GM18499 (cell line): Measurements from ENCODE around the gene CHFR.
"Not testable (repeated sequence)": the region's sequence is repeated elsewhere in the genome, so short reads cannot be mapped to it uniquely, and the experiment has no call there.

Experiments
- ATAC-seq: cut with Tn5 transposase; IDR thresholded peaks from one replicate; pipeline ENCODE4 v1.9.1; 2021; ENCODE audit warnings: moderate number of reproducible peaks; ENCODE audit not compliant: insufficient read depth, unreplicated experiment

The CHFR gene

GRCh38 chr12:132818562-132818961, 68.8 kb downstream of the CHFR start:
- no peak for ATAC-seq

GRCh38 chr12:132814232-132814631, 73.2 kb downstream of the CHFR start:
- no peak for ATAC-seq

GRCh38 chr12:132813443-132813842, 74.0 kb downstream of the CHFR start:
- ATAC-seq: no peak

GRCh38 chr12:132812631-132813305, 74.6 kb downstream of the CHFR start:
- ATAC-seq: no peak

- not testable (repeated sequence) for ATAC-seq
Measured at GRCh38 chr12:132809391-132809790, 78.0 kb downstream of the CHFR start.

GRCh38 chr12:132807295-132808092, 79.9 kb downstream of the CHFR start:
- no peak for ATAC-seq

GRCh38 chr12:132806857-132807256, 80.5 kb downstream of the CHFR start:
- ATAC-seq: no peak

GRCh38 chr12:132804426-132804861, 83.0 kb downstream of the CHFR start:
- ATAC-seq: no peak

- ATAC-seq: no peak
Measured at GRCh38 chr12:132803888-132804287, 83.5 kb downstream of the CHFR start.

GRCh38 chr12:132803125-132803524, 84.3 kb downstream of the CHFR start:
- ATAC-seq: no peak

GRCh38 chr12:132801741-132802140, 85.7 kb downstream of the CHFR start:
- ATAC-seq: no peak

GRCh38 chr12:132798836-132799235, 88.6 kb downstream of the CHFR start:
- no peak for ATAC-seq

- no peak for ATAC-seq
Measured at GRCh38 chr12:132797820-132798570, 89.4 kb downstream of the CHFR start.

- no peak for ATAC-seq
Measured at GRCh38 chr12:132795847-132796246, 91.6 kb downstream of the CHFR start.

GRCh38 chr12:132791940-132792339, 95.5 kb downstream of the CHFR start:
- ATAC-seq: not testable (repeated sequence)

- ATAC-seq: no peak
Measured at GRCh38 chr12:132789099-132789471, 98.3 kb downstream of the CHFR start.

- no peak for ATAC-seq
Measured at GRCh38 chr12:132788375-132789098, 98.9 kb downstream of the CHFR start.

GRCh38 chr12:132787877-132788276, 99.5 kb downstream of the CHFR start:
- ATAC-seq: no peak

- ATAC-seq: no peak
Measured at GRCh38 chr12:132786192-132786591, 101.2 kb downstream of the CHFR start.

GRCh38 chr12:132784580-132784979, 102.8 kb downstream of the CHFR start:
- ATAC-seq: no peak
